ENCODE data around the gene COL4A1.

Gene COL4A1

GRCh38 chr13:110179116-110179856, 127.7 kb downstream of the COL4A1 start:
- TF ChIP-seq GATA2 (IDR thresholded peaks at IDR 0.05; ENCODE audit: low read depth, low read length) (no peak), GATA3 (IDR thresholded peaks at IDR 0.05; ENCODE audit: low read depth, low read length) (no peak)

- TF ChIP-seq GATA2 (IDR thresholded peaks at IDR 0.05; ENCODE audit: low read depth, low read length) (no peak), GATA3 (IDR thresholded peaks at IDR 0.05; ENCODE audit: low read depth, low read length) (no peak)
These were observed 129.2 kb downstream of the COL4A1 start for GRCh38 chr13:110177790-110178189.

GRCh38 chr13:110176431-110176830, 130.5 kb downstream of the COL4A1 start:
- no peak for TF ChIP-seq GATA3 (IDR thresholded peaks at IDR 0.05; ENCODE audit: low read depth, low read length)
- TF ChIP-seq GATA2 (IDR thresholded peaks at IDR 0.05; ENCODE audit: low read depth, low read length): no peak

GRCh38 chr13:110173247-110173818, 133.6 kb downstream of the COL4A1 start:
- no peak for TF ChIP-seq GATA3 (IDR thresholded peaks at IDR 0.05; ENCODE audit: low read depth, low read length)
- TF ChIP-seq GATA2 (IDR thresholded peaks at IDR 0.05; ENCODE audit: low read depth, low read length): no peak

- TF ChIP-seq GATA3 (IDR thresholded peaks at IDR 0.05; ENCODE audit: low read depth, low read length): no peak
- TF ChIP-seq GATA2 (IDR thresholded peaks at IDR 0.05; ENCODE audit: low read depth, low read length): no peak
These were observed 136.1 kb downstream of the COL4A1 start for GRCh38 chr13:110170882-110171281.

- TF ChIP-seq GATA3 (IDR thresholded peaks at IDR 0.05; ENCODE audit: low read depth, low read length): no peak
- TF ChIP-seq GATA2 (IDR thresholded peaks at IDR 0.05; ENCODE audit: low read depth, low read length): no peak
These were observed 136.8 kb downstream of the COL4A1 start for GRCh38 chr13:110170020-110170790.

GRCh38 chr13:110168999-110169933, 137.7 kb downstream of the COL4A1 start:
- TF ChIP-seq GATA2 (IDR thresholded peaks at IDR 0.05; ENCODE audit: low read depth, low read length): no peak
- no peak for TF ChIP-seq GATA3 (IDR thresholded peaks at IDR 0.05; ENCODE audit: low read depth, low read length)

- no peak for TF ChIP-seq GATA2 (IDR thresholded peaks at IDR 0.05; ENCODE audit: low read depth, low read length)
- TF ChIP-seq GATA3 (IDR thresholded peaks at IDR 0.05; ENCODE audit: low read depth, low read length): no peak
These were observed 140.4 kb downstream of the COL4A1 start for GRCh38 chr13:110166598-110166997.

GRCh38 chr13:110164706-110165105, 142.3 kb downstream of the COL4A1 start:
- no peak for TF ChIP-seq GATA3 (IDR thresholded peaks at IDR 0.05; ENCODE audit: low read depth, low read length)
- TF ChIP-seq GATA2 (IDR thresholded peaks at IDR 0.05; ENCODE audit: low read depth, low read length): no peak

GRCh38 chr13:110162866-110163658, 143.9 kb downstream of the COL4A1 start:
- 0 out of 2 replicates have a peak, but pooled peaks have one; percentile 35 for TF ChIP-seq GATA3 (IDR thresholded peaks at IDR 0.05; ENCODE audit: low read depth, low read length)
- peak; percentile 53; the same call in 1 of the 2 replicates for TF ChIP-seq GATA2 (IDR thresholded peaks at IDR 0.05; ENCODE audit: low read depth, low read length)

GRCh38 chr13:110162053-110162452, 144.9 kb downstream of the COL4A1 start:
- no peak for TF ChIP-seq GATA2 (IDR thresholded peaks at IDR 0.05; ENCODE audit: low read depth, low read length)

- TF ChIP-seq GATA2 (IDR thresholded peaks at IDR 0.05; ENCODE audit: low read depth, low read length) (peak; percentile 90; the same call in 1 of the 2 replicates), GATA3 (IDR thresholded peaks at IDR 0.05; ENCODE audit: low read depth, low read length) (peak; percentile 98)
These were observed 145.7 kb downstream of the COL4A1 start for GRCh38 chr13:110161112-110161882.

Data from SH-SY5Y (cell line).